ENCODE measurements around the gene RGP1.
A peak's percentile ranks its signal among the peaks of the same experiment; 100 is the strongest.

The RGP1 gene

GRCh38 chr9:35792024-35792813 is 43.1 kb downstream of the RGP1 start:
- no peak for DNase-seq (ENCODE audit: low read depth)
- TF ChIP-seq CTCF (conservative IDR thresholded peaks at IDR 0.05; ENCODE audit: low read depth, low read length) = no peak
- peak overlapping the region; percentile 54 for H3K4me3 ChIP-seq (ENCODE audit: low read length)

- DNase-seq (ENCODE audit: low read depth) = no peak
- TF ChIP-seq CTCF (conservative IDR thresholded peaks at IDR 0.05; ENCODE audit: low read depth, low read length) = no peak
- no peak overlapping the region for H3K4me3 ChIP-seq (ENCODE audit: low read length)
Observed at GRCh38 chr9:35792826-35793225, 43.7 kb downstream of the RGP1 start.

GRCh38 chr9:35793461-35793860 is 44.4 kb downstream of the RGP1 start:
- TF ChIP-seq CTCF (conservative IDR thresholded peaks at IDR 0.05; ENCODE audit: low read depth, low read length) = no peak
- no peak for DNase-seq (ENCODE audit: low read depth)
- no peak overlapping the region for H3K4me3 ChIP-seq (ENCODE audit: low read length)

GRCh38 chr9:35795695-35796094 is 46.6 kb downstream of the RGP1 start:
- no peak for DNase-seq (ENCODE audit: low read depth)
- TF ChIP-seq CTCF (conservative IDR thresholded peaks at IDR 0.05; ENCODE audit: low read depth, low read length) = no peak
- no peak overlapping the region for H3K4me3 ChIP-seq (ENCODE audit: low read length)

- DNase-seq (ENCODE audit: low read depth) = no peak
- TF ChIP-seq CTCF (conservative IDR thresholded peaks at IDR 0.05; ENCODE audit: low read depth, low read length) = no peak
- no peak overlapping the region for H3K4me3 ChIP-seq (ENCODE audit: low read length)
Observed at GRCh38 chr9:35797311-35798109, 48.4 kb downstream of the RGP1 start.

GRCh38 chr9:35798658-35799374 is 49.7 kb downstream of the RGP1 start:
- TF ChIP-seq CTCF (conservative IDR thresholded peaks at IDR 0.05; ENCODE audit: low read depth, low read length) = no peak
- H3K4me3 ChIP-seq (ENCODE audit: low read length) = no peak overlapping the region
- DNase-seq (ENCODE audit: low read depth) = no peak

All from retinal pigment epithelial cell (primary cell).